RWPE2 (cell line): ENCODE measurements around the gene ROBO1.

Experiments
- ATAC-seq: fragments of 200-7000 bp; cut with Tn5 transposase; 3 replicates; pipeline ENCODE4 v1.9.1; 2021; ENCODE audit warnings: low read depth
- DNase-seq: peaks from one replicate; pipeline ENCODE4 v3.0.0-alpha.2; 2020; ENCODE audit warnings: low spot score
- H3K27ac ChIP-seq: fragments of 450-650 bp; 2 replicates; pipeline ENCODE4 v1.5.1; 2017; ENCODE audit warnings: mild to moderate bottlenecking; ENCODE audit not compliant: poor library complexity, severe bottlenecking
- H3K27me3 ChIP-seq: fragments of 250-450 bp; sonication (Bioruptor Pico); 2 replicates; pipeline ENCODE4 v1.5.1; 2021; ENCODE audit warnings: mild to moderate bottlenecking, moderate library complexity; ENCODE audit not compliant: insufficient read depth, poor library complexity, severe bottlenecking
- H3K36me3 ChIP-seq: fragments of 250-450 bp; sonication (Bioruptor Pico); 2 replicates; pipeline ENCODE4 v1.5.1; 2020; ENCODE audit warnings: low read depth, mild to moderate bottlenecking, moderate library complexity
- H3K4me1 ChIP-seq: fragments of 250-450 bp; sonication (Bioruptor Pico); 2 replicates; pipeline ENCODE4 v1.5.1; 2021; ENCODE audit warnings: mild to moderate bottlenecking, moderate library complexity; ENCODE audit not compliant: insufficient read depth, poor library complexity, severe bottlenecking
- H3K4me3 ChIP-seq: fragments of 250-450 bp; sonication (Bioruptor Pico); 2 replicates; pipeline ENCODE4 v1.5.1; 2021; ENCODE audit warnings: mild to moderate bottlenecking, moderate library complexity; ENCODE audit not compliant: severe bottlenecking
- H3K9me3 ChIP-seq: fragments of 250-450 bp; sonication (Bioruptor Pico); 2 replicates; pipeline ENCODE4 v1.5.1; 2021; ENCODE audit warnings: mild to moderate bottlenecking, moderate library complexity; ENCODE audit not compliant: severe bottlenecking
- CTCF ChIP-seq: fragments of 450-650 bp; IDR thresholded peaks from one replicate; pipeline ENCODE4 v1.5.1; 2017; ENCODE audit warnings: mild to moderate bottlenecking, moderate library complexity; ENCODE audit not compliant: poor library complexity, severe bottlenecking

Gene ROBO1

GRCh38 chr3:78707609-78708008 lies 1060.2 kb downstream of the ROBO1 start:
- no peak for TF ChIP-seq CTCF
- H3K36me3 ChIP-seq: no peaks in the 10 kb centered on the region
- H3K4me3 ChIP-seq: no peak overlapping the region
- no peak overlapping the region for H3K27ac ChIP-seq
- H3K4me1 ChIP-seq: no peaks in the 10 kb centered on the region
- H3K9me3 ChIP-seq: no peaks in the 10 kb centered on the region
- no peak for DNase-seq
- no peak for ATAC-seq
- H3K27me3 ChIP-seq: no peaks in the 10 kb centered on the region

- H3K4me1 ChIP-seq: no peaks in the 10 kb centered on the region
- H3K27ac ChIP-seq: no peak overlapping the region
- DNase-seq (no peak), ATAC-seq (no peak)
- no peaks in the 10 kb centered on the region for H3K27me3 ChIP-seq
- H3K4me3 ChIP-seq: no peak overlapping the region
- H3K9me3 ChIP-seq: no peaks in the 10 kb centered on the region
- no peaks in the 10 kb centered on the region for H3K36me3 ChIP-seq
- no peak for TF ChIP-seq CTCF
Observed at GRCh38 chr3:78706906-78707523, 1060.8 kb downstream of the ROBO1 start.

GRCh38 chr3:78703944-78704343 lies 1063.9 kb downstream of the ROBO1 start:
- Histone ChIP-seq H3K9me3 (no peaks in the 10 kb centered on the region), H3K36me3 (no peaks in the 10 kb centered on the region), H3K27ac (no peak overlapping the region), H3K4me1 (no peaks in the 10 kb centered on the region), H3K4me3 (no peak overlapping the region), H3K27me3 (no peaks in the 10 kb centered on the region)
- ATAC-seq (no peak), DNase-seq (no peak)
- no peak for TF ChIP-seq CTCF

- Histone ChIP-seq H3K4me3 (no peak overlapping the region), H3K9me3 (no peaks in the 10 kb centered on the region), H3K4me1 (no peaks in the 10 kb centered on the region), H3K27ac (no peak overlapping the region), H3K27me3 (no peaks in the 10 kb centered on the region), H3K36me3 (no peaks in the 10 kb centered on the region)
- no peak for DNase-seq
- TF ChIP-seq CTCF: no peak
- ATAC-seq: no peak
Observed at GRCh38 chr3:78701537-78701936, 1066.3 kb downstream of the ROBO1 start.

- no peak overlapping the region for H3K4me3 ChIP-seq
- TF ChIP-seq CTCF: no peak
- no peaks in the 10 kb centered on the region for H3K36me3 ChIP-seq
- ATAC-seq: no peak
- no peak overlapping the region for H3K27ac ChIP-seq
- H3K4me1 ChIP-seq: no peaks in the 10 kb centered on the region
- no peaks in the 10 kb centered on the region for H3K9me3 ChIP-seq
- no peaks in the 10 kb centered on the region for H3K27me3 ChIP-seq
- DNase-seq: no peak
Observed at GRCh38 chr3:78698431-78698830, 1069.4 kb downstream of the ROBO1 start.
